B cell (primary cell): ENCODE data around the gene CINP. TPM values are rescaled to one million over a fixed set of nuclear protein-coding genes. Genes with fewer than 3 reads are reported as not detected.

Source experiments
- ATAC-seq: fragments of 200-7000 bp; cut with Tn5 transposase; one replicate; pipeline ENCODE4 v1.10.0; 2021; ENCODE audit warnings: low read depth, mild to moderate bottlenecking, moderate number of reproducible peaks, moderate library complexity
- CTCF ChIA-PET: fragments of 350-600 bp; sonication (Branson Sonifier 250); formaldehyde crosslinking; loops from one replicate; lab custom pipeline; 2021; ENCODE audit warnings: antibody characterized with exemption, inconsistent platforms; lab: Charles Lee
- POLR2A ChIA-PET: fragments of 350-600 bp; sonication (Branson Sonifier 250); formaldehyde crosslinking; loops from one replicate; lab custom pipeline; 2021; ENCODE audit warnings: antibody characterized with exemption; lab: Charles Lee
- DNase-seq: peaks from one replicate; pipeline ENCODE4 v3.0.0; 2013
- H2AFZ ChIP-seq: 2 replicates; pipeline ENCODE4 v1.6.1; 2012; ENCODE audit warnings: mild to moderate bottlenecking, low read depth, low read length; ENCODE audit not compliant: insufficient read depth, poor library complexity, severe bottlenecking
- H3K27ac ChIP-seq, 2 donors: 1 replicate in 1 of 2; 2 replicates in 1 of 2; pipeline ENCODE4 v1.5.1; 2012 to 2013; ENCODE audit warnings: low read length in 2 of 2, mild to moderate bottlenecking in 2 of 2, moderate library complexity in 1 of 2
- H3K27me3 ChIP-seq, 4 experiments: fragments of 200-600 bp in 1 of 4; sonication (generic) in 1 of 4; replicated peaks in 1 of 4; 1 replicate in 2 of 4; 2 replicates in 2 of 4; pipeline versions ENCODE4 v1.6.1 to v1.7.0; 2013 to 2016; ENCODE audit warnings: low read length in 3 of 4, mild to moderate bottlenecking in 2 of 4, mixed read lengths in 1 of 4, moderate library complexity in 1 of 4; ENCODE audit not compliant: insufficient read depth in 4 of 4, control insufficient read depth in 3 of 4; ENCODE audit errors: control extremely low read depth in 1 of 4
- H3K36me3 ChIP-seq, 2 experiments: replicated peaks in 1 of 2; 1 replicate in 1 of 2; 2 replicates in 1 of 2; pipeline versions ENCODE4 v1.6.1 to v1.7.1; 2013; ENCODE audit warnings: low read length in 1 of 2; ENCODE audit not compliant: insufficient read depth in 2 of 2, control insufficient read depth in 1 of 2; ENCODE audit errors: control extremely low read depth in 1 of 2, extremely low read depth in 1 of 2
- H3K4me1 ChIP-seq, 2 donors: fragments of 200-600 bp in 1 of 2; sonication (generic) in 1 of 2; 1 replicate in 1 of 2; 2 replicates in 1 of 2; pipeline versions ENCODE4 v1.5.1 to v1.6.1; 2013 to 2017; ENCODE audit warnings: low read length in 2 of 2; ENCODE audit not compliant: control insufficient read depth in 2 of 2, insufficient read depth in 2 of 2
- H3K4me2 ChIP-seq: replicated peaks from 2 replicates; pipeline ENCODE3; 2012; ENCODE audit warnings: mild to moderate bottlenecking, low read depth, low read length; ENCODE audit not compliant: poor library complexity, severe bottlenecking
- H3K4me3 ChIP-seq, 5 experiments: fragments of 200-600 bp in 1 of 5; sonication (generic) in 1 of 5; 1 replicate in 3 of 5; 2 replicates in 2 of 5; pipeline versions ENCODE4 v1.5.1 to v1.7.0; 2011 to 2016; ENCODE audit warnings: low read length in 4 of 5, mild to moderate bottlenecking in 4 of 5, low read depth in 2 of 5, control low read depth in 1 of 5, moderate library complexity in 1 of 5; ENCODE audit not compliant: insufficient read depth in 1 of 5; ENCODE audit errors: control extremely low read depth in 1 of 5, extremely low read depth in 1 of 5
- H3K79me2 ChIP-seq: fragments of 200-600 bp; sonication (generic); one replicate; pipeline ENCODE4 v1.6.0; 2016; ENCODE audit warnings: low read length; ENCODE audit not compliant: control insufficient read depth, insufficient read depth
- H3K9ac ChIP-seq: fragments of 200-600 bp; sonication (generic); 2 replicates; pipeline ENCODE4 v1.6.1; 2017; ENCODE audit warnings: mild to moderate bottlenecking, low read length, moderate library complexity
- H3K9me3 ChIP-seq, 3 donors: one replicate each; pipeline versions ENCODE4 v1.6.1 to v1.7.1; 2013; ENCODE audit warnings: low read length in 2 of 3; ENCODE audit not compliant: control insufficient read depth in 2 of 3, insufficient read depth in 1 of 3; ENCODE audit errors: control extremely low read depth in 1 of 3
- H4K20me1 ChIP-seq: 2 replicates; pipeline ENCODE4 v1.6.0; 2012; ENCODE audit warnings: mild to moderate bottlenecking, low read length; ENCODE audit not compliant: insufficient read depth, control insufficient read depth, poor library complexity, severe bottlenecking
- H3K27ac Mint-ChIP-seq: one replicate; pipeline ENCODE4 v1.8.0; 2021; ENCODE audit warnings: mixed read lengths
- H3K27me3 Mint-ChIP-seq: one replicate; pipeline ENCODE4 v1.8.0; 2021; ENCODE audit warnings: mixed read lengths
- H3K4me1 Mint-ChIP-seq: one replicate; pipeline ENCODE4 v1.8.0; 2021; ENCODE audit warnings: mixed read lengths
- H3K4me3 Mint-ChIP-seq: one replicate; pipeline ENCODE4 v1.8.0; 2021; ENCODE audit warnings: mixed read lengths
- H3K9me3 Mint-ChIP-seq: one replicate; pipeline ENCODE4 v1.8.0; 2022; ENCODE audit warnings: mixed read lengths; ENCODE audit not compliant: insufficient read depth
- CTCF ChIP-seq: fragments of 200-600 bp; IDR thresholded peaks from one replicate; pipeline ENCODE4 v1.8.0; 2022; ENCODE audit warnings: antibody characterized with exemption, mild to moderate bottlenecking
- EZH2 ChIP-seq: IDR thresholded peaks from 2 replicates; pipeline ENCODE4 v1.6.1; 2012; ENCODE audit warnings: borderline replicate concordance, low read depth, mild to moderate bottlenecking, moderate library complexity, low read length; ENCODE audit not compliant: insufficient read depth, poor library complexity, severe bottlenecking
- WGBS: methylation state at CpG from one replicate; pipeline ENCODE4 v1.1.5; 2013; ENCODE audit warnings: missing lambda C conversion rate; ENCODE audit not compliant: insufficient coverage; 5-methylcytosine and 5-hydroxymethylcytosine counted together
- intact Hi-C: fragments of 100-400 bp; cut with micrococcal nuclease; formaldehyde crosslinking; loops from one replicate; pipeline ENCODE4 v1.10.0; 2022
- polyA plus RNA-seq: library from polyadenylated mRNA; depleted of rRNA; stranded (reverse); fragments of >200 nt; gene quantifications from 2 replicates; pipeline ENCODE4 v1.2.3, GENCODE V29; 2012
- total RNA-seq, 2 donors: library from RNA; stranded (reverse); fragments of 120-200 nt in 1 of 2; gene quantifications; 1 replicate in 1 of 2; 2 replicates in 1 of 2; pipeline versions ENCODE4 v1.2.3 to v1.2.4, GENCODE V29; 2013 to 2022

CINP gene
- total and polyA plus RNA-seq, 2 donors (not counting 1 experiment from before 2014, with no cell fraction given), result 21.9 to 28.8 TPM

GRCh38 chr14:102346645-102347044 lies 16.0 kb downstream of the CINP start:
- H3K36me3 ChIP-seq, result peaks cover 6 to 69% of the 10 kb centered on the region in 2 experiments
- no peaks in the 10 kb centered on the region for H3K79me2 ChIP-seq
- DNase-seq, result no peak
- peaks cover 3% of the 10 kb centered on the region for H4K20me1 ChIP-seq
- no peak for TF ChIP-seq EZH2
- no peak for TF ChIP-seq CTCF
- H3K9me3 ChIP-seq, result no peaks in the 10 kb centered on the region
- ChIA-PET POLR2A (interaction anchor here (0.6 kb wide), 1 partner anchor 18 kb away, joined by 4 read pairs; no protein-coding TSS in a partner anchor), CTCF (no interaction called here)
- WGBS, result no CpG with 5 or more reads among the region's 4 CpGs
- H3K4me1 ChIP-seq, result no peaks in the 10 kb centered on the region
- no peak overlapping the region for H2AFZ ChIP-seq
- no peak for ATAC-seq
- no peak overlapping the region for H3K9ac ChIP-seq
- Mint-ChIP-seq H3K27ac (no peak overlapping the region), H3K9me3 (no peaks in the 10 kb centered on the region), H3K4me1 (no peaks in the 10 kb centered on the region), H3K27me3 (no peaks in the 10 kb centered on the region), H3K4me3 (no peak overlapping the region)
- H3K4me2 ChIP-seq, result no peak overlapping the region
- no peaks in the 10 kb centered on the region for H3K27me3 ChIP-seq
- no peak overlapping the region for H3K27ac ChIP-seq
- H3K4me3 ChIP-seq, result no peak overlapping the region
- intact Hi-C loops, result no loop called here

- H3K9me3 ChIP-seq, result no peaks in the 10 kb centered on the region
- Mint-ChIP-seq H3K27me3 (no peaks in the 10 kb centered on the region), H3K9me3 (no peaks in the 10 kb centered on the region), H3K4me1 (no peaks in the 10 kb centered on the region), H3K27ac (no peak overlapping the region), H3K4me3 (no peak overlapping the region)
- no peaks in the 10 kb centered on the region for H3K79me2 ChIP-seq
- POLR2A ChIA-PET, result no interaction called here
- no peak overlapping the region for H3K4me2 ChIP-seq
- H4K20me1 ChIP-seq, result no peaks in the 10 kb centered on the region
- H3K27me3 ChIP-seq, result no peaks in the 10 kb centered on the region
- no peak overlapping the region for H3K27ac ChIP-seq
- peaks cover 10 to 68% of the 10 kb centered on the region in 2 experiments for H3K36me3 ChIP-seq
- H3K9ac ChIP-seq, result no peak overlapping the region
- no peak for ATAC-seq
- TF ChIP-seq CTCF (no peak), EZH2 (no peak)
- no peak for DNase-seq
- no peak overlapping the region for H3K4me3 ChIP-seq
- CTCF ChIA-PET, result interaction anchor here (0.6 kb wide), 1 partner anchor 16 kb away, joined by 3 read pairs; no protein-coding TSS in a partner anchor
- no peaks in the 10 kb centered on the region for H3K4me1 ChIP-seq
- WGBS, result 95% methylated on average over 3 of the region's 3 CpGs
- intact Hi-C loops, result no loop called here
- no peak overlapping the region for H2AFZ ChIP-seq
These were observed 17.5 kb downstream of the CINP start for GRCh38 chr14:102345232-102345631.
